NCI-H2029 treated with DMSO at 0.1 percent for 48 hours (cell line): ENCODE results near the gene EXOC6B.

Source experiments
- DNase-seq: peaks from one replicate; lab custom pipeline; 2025; lab: John Stamatoyannopoulos, UW

EXOC6B gene

DNA sequence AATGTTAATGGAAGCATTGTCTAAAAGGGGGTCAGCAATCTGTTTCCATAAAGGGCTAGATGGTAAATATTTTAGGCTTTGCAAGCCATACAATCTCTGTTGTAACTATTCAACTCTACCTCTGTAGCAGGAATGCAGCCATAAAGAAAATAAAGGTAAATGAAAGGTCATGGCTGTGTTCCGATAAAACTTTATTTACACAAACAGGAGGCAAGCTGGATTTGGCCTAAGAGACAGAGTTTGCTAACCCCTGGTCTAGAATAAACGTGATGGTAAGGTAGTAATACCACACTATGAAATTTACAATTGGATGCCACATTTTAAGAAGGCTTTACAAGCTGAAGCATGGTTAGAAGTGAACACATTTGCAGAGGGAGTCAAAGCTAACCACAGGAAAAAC is 91.4 kb downstream of the EXOC6B start:
- no peak for DNase-seq

DNA sequence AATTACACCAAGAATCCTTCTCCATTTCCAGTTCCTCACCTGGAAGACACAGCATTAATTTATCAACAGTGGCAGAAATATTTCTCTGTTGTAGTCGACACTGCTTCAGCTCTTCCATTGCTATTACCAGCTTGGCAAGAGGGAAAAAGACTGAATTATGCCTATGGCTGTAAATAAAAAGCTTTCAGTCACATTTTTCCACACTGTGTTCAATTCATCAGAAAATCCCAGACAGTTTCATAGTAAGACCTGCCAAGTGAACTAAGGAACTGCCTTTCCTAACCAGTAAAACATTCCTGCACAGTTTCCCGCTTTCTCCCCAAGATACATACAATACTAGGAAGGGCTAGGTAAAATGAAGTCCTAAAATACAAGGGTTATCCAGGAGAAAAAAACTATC is 94.7 kb downstream of the EXOC6B start:
- DNase-seq: no peak

DNA sequence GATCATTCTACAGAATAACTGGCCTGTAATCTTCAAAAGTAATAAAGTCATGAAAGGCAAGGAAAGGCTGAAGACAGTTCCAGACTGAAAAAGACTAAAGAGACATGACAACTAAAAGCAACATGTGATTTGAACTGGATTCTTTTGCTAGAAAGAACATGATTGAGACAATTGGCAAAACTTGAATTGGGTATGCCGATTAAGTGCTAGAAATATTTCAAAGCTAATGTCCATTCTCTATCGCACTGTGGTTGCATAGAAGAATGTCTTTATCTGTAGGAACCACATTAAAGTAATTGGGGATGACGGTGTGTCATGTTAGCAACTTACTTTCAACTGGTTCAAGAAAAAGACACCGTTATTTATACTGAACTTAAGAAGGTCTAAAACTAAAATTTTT is 98.5 kb downstream of the EXOC6B start:
- DNase-seq: no peak

DNA sequence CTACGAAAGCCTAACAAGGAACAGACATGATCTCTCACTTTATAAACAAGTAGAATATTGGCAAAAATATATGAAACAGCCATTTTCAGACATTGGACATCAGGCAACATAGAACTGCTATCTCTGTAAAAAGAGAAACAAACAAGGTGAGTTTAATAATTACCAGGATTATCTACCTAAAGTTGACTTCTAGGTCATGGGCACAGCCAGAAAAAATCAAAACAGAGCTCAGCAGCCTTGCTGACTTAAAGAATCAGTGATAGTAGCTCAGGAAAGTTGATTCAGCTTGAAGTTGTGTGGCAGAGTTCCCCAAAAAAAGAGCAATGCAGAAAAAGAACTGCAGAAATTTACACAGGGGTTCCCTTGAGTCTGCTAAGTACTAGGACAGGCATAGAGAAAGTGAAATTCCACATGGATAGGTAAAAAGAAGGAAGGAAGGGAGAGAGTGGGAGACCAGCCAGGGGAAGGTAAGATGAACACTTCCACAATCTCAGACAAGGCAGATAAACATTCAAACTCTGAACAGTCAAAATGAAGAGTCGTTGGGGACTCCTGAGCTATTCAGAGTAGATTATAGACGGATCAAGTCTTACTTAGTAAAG is 102.0 kb downstream of the EXOC6B start:
- no peak for DNase-seq

DNA sequence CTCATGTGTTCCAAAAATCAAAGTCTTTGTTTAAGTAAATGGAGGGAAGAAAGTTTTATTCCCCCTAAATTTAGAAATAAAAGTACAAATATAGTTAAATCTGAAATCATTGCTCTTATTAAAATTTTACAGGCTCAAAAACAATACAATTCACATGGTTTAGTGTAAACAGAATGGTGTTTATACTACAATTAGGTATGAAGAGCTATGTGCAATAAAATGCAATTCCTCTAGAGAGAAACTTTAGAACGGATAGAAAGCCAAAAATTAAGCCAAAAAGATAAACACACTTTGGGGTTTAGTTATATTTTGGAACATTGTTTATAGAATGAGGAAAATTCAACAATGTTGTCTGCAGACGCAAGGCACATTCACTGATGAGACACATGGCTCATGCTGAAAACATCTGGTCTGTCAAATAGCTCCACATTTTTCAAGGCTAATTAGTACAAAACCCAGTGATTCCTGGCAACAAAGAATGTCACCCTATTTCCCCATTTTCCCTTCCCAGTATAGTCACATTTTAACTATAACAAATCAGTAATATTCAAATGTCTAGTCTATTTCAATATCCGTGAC is 103.3 kb downstream of the EXOC6B start:
- DNase-seq: no peak

DNA sequence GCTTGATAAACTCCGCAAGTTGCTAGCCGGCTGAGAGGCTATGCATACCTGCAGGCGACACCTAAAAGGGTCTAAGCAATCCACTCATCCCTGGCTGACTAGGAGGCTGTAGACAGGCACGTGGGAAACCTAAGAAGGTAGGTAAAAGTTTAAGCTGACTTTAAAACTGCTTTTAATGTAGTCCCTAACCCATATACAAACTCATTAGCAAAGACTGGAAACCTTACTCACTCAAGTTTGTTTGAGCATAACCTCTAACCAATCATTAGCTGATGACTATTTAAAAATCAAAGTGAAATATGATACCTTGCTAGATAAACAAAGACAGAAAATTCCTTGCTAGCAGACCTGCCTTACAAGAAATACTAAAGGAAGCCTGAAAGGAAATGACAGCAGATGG is 106.4 kb downstream of the EXOC6B start:
- DNase-seq: no peak

DNA sequence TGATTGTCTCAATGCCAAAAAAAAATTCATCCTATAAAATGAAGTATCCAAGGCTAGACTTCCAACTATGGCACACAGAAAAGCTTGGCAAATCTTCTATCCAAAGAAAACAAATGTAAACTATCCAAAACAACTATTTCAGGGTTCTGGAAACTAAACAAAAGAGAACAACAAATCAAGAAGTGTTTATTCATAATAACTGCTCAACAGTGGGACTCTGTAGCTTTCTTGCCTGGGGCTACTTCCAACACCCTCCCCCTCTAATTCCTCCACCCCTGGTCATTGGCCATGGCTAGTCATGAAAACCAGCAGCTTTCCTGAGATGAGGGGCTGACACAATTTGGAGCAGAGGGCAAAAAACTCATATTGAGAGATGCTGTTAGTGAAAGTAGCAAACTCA is 107.0 kb downstream of the EXOC6B start:
- DNase-seq: no peak

DNA sequence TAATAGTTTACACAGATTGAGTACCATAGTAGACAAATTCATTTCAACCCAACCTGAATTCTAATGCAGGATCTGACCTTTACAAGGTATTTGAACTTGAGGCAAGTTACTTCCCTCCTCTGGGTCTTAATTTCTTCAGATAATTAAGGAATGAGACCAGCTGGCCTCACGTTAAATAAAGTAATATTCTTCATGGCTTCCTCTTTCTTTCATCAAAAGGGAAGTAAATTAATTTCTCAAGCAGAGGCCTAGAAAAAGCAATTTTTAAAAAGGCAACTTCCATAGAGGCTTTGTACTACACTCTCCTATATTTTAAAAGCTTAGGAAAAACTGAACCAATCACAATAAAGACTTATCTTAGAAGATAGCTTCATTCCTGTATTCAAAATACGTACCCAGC is 109.2 kb downstream of the EXOC6B start:
- no peak for DNase-seq

DNA sequence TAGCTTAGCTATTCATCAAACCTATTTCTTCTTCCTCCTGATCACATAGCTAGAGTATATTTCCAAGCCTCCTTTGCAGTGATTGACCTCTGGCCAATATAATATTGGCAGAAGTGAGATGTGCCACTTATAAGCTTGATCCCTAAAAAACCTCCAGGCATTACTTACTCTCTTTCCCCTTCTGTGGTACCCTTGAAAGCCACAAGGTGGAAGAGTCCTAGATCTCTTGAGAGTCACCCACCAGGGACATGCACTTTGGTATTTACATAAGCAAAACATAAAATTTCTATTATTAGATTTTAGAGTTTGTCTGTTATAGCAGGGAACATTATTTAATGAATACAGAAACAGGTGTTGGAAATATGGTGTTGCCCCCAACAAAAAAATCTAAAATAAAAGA is 112.0 kb downstream of the EXOC6B start:
- no peak for DNase-seq

DNA sequence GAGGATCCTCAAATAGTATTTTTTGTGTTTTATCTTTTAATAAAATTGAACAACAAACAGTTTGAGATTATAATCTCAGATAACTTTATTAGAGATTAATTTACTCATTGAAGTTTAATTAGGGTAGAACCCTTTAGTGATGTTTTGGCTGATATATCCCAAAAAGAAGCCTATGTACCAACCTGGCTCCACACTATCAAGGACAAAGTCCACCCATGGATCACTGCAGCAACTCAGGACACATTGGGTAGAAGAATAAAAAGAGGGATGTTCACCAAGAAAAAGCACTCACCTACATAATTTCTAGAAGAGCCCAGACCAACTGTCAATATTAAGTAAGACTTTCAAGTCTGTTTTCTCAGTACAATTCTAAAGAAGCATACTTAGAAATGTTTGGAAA is 112.9 kb downstream of the EXOC6B start:
- DNase-seq: no peak

DNA sequence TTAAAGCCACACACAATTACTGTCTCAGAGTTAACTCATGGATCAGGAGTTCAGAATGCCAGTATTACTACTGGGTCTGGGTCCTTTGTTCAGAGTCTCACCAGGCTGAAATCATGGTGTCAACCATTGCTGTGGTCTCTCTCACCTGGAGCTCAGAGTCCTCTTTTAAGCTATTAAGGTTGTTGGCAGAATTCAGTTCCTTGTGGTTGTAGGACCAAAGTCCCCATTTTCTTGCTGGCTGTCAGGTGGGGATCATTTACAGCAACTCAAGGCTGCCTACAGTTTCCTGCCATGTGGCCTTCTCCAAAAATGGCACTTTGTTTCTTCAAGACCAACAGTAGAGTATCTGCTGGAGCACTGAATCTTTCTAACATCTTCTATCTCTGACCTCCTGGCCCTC is 113.5 kb downstream of the EXOC6B start:
- no peak for DNase-seq

DNA sequence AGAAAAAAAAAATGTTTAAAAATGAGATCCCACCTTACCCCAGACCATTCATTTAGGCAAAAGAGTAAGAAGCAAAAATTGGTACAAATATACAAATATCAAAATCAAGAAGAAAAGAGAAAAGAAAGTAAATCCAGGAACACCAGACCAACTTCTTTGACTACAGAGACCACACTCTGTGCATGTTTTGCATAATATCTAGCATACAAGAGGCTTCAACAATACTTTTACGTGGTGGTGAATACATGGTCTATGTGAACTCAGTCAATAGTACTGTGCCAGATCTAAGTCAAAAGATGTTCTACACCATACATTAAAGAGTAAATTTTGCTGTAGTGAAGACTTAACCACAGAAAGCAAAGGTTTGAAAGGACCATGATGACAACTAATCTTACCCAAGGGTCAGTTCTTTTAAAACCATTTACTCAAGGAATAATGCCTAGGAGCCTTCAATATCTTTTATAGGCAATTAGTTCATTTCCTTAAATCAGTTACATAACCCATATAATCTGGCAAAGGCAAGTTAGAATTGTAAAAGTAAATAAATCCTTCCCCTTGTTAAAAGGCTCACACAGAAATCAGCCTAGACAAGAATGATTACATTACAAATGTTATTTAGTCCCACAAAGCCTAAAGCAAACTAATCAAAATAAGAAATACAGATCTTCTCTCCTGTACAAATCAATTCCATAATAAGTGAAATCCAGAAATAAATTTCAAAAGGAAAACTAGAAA is 115.2 kb downstream of the EXOC6B start:
- DNase-seq: no peak

DNA sequence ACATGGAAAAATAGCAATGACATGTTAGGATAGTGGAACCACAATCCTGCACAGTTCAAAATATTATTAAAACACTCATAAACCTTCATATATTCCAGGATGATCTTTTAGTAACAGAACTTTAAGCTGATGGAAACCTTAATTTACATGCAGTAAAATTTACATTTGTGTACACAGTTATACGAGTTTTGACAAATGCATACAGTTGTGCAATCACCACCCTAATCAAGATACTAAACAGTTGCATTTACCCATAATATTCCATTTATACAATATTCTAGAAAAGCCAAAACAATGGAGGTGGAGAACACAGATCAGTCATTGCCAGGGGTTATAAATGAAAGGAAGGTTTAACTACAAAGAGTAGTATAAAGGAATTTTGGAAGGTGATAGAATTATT is 117.6 kb downstream of the EXOC6B start:
- no peak for DNase-seq

DNA sequence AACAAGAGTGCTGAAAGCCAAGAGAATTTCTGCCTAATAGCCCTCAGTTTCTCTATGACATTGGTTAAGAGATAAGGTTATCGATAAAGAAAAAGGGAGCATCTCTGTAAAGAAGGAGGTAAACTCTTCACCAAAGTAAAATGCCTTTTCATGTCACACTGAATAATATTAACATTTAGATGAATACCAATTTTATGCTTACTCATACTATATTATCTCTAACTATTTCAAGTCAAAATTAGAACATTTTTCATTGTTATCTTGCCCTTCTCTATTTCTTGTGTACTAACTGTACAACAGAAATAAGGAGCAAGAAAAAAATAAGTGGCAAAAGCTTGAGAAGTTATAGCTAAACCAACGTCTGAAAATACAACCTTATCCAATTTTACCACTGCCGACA is 127.5 kb downstream of the EXOC6B start:
- DNase-seq: no peak

DNA sequence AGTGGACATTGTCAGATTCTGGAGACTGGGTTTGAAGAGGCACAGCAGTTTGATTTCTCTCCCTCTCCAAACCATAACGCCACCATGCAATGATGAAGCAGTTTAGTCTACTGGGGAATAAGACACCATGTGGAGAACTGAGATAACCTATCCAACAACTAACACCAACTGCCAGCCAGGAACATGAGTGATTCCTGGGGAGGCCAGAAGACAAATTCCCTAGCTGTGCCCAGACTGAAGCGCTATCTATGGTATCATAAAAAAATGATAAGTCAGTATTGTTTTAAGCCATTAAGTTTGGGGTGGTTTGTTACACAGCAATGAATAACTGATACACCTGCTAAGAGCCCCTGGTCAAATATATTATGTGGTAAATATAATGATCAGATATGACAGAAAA is 129.3 kb downstream of the EXOC6B start:
- DNase-seq: no peak

DNA sequence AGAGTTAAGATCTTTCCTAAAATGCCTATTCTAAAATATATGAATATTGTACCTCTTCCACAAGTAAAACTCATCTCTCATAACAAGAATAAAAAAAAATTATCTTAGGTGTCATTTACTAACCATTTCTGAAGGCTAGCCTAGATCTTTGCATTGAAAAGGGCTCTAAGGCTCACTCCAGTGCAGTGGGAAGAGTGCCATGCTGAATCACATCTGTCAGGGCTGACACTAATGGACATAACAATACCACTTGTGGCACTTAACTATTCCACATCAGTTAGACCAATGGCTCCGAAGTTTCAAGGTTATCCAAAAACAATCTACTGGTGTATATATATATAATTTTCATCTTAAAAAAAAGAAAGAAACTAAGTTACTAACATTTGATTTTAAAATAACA is 130.2 kb downstream of the EXOC6B start:
- DNase-seq: peak; percentile 24

DNA sequence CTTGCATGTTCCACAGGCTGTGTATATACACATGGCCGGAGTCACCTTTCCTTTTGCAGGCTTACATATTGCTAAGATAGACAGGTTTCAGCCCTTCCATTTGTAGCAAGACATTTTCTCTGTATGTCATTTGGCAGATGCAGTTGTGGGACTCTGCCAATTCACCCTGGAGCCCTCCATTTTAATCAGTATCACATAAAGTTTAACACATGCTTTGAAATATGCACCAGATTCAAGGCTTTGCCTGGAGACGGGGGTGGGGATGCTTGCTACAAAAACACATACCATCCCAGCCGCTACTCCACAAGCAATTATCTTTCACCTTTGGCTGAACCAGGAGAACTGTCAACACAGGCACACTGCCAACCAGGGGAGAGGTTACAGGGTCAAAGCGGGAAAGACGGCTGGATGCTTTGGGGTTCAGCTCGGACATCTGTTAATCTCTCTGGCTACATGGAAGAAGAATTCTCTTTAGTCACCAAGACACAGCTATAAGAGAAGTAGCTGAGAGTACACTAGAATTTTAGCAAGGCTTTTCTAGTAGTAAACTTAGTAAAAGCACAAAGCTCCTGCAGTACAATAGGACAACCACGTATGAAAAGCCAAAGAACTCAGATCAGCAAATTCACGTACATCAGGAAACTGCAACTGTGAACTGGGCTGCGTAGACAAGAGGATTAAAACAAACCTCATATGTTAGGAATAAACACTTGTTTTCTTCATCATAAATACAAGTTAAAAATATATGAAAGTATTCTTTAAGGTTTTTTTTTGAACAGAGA is 130.9 kb downstream of the EXOC6B start:
- DNase-seq: peak; percentile 90

DNA sequence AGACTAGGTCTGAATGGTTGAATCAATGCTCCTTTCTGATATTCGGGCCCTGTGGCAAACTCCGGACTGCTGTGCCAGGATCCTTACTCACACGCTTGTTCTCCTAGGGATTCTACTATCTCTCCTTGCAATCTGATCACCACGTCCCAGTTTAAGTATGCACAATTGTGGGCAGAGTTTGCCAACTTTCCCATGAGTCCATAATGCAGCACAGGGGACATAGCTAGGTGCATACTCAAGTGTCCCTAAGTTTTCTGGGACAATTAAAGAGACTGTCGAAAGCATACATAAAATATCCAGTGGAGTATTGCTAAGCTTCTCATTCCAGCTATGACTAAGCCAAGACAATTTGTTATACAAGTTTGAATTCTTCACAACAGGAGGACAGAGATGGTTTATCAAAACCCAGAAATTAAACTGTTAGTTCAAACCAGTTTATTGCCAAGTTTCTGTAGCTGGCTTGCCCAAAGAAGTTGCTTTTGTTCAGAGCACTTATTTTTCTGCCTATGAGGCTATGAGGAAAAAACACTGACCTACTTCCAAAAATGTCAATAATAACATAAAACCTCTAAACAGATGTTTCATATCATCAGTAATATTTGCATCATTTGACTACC is 136.1 kb downstream of the EXOC6B start:
- DNase-seq: no peak

DNA sequence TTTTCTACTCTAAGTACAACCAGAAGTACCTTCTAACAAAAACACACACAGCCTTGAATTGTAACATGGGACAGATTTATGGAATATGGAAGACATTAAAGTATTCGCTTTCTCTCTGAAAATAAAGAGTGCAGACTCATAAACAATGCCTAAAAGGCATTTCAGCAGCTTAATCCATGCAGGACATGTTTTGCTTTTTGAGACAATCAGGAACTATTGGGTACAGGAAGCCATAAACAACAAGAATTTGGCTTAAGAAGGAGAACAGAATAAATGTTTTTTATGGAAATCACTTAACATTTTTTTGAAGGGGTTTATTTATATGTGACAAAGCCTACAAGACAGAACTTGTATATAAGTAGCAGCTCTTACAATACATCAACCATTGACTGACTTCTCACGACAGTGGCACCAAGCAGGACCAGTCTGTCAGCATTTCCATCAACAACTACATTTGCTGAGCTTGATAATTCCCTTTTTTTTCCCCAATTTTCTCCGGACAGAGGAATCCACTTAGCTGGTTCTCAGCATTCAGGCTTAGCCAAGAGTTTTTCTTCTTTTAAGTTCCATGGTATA is 140.1 kb downstream of the EXOC6B start:
- no peak for DNase-seq

DNA sequence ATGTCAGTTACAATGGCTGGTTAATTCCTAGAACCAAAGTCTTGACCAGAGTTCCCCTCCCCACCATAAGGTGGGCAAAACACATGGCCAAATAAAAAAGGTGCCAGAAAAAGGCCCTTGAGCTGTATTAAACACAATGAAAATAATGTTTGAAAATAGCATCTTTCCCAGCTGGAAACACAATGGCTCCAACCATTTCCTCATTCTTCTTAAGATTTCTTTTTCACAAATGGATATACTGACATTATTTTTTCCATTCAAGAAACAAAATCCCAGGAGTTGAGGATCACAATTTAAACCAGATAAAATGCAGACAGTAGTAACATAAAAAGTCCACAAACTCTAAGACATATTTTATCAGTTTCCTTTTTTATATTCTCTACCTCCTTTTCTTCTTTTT is 143.8 kb downstream of the EXOC6B start:
- DNase-seq: no peak

DNA sequence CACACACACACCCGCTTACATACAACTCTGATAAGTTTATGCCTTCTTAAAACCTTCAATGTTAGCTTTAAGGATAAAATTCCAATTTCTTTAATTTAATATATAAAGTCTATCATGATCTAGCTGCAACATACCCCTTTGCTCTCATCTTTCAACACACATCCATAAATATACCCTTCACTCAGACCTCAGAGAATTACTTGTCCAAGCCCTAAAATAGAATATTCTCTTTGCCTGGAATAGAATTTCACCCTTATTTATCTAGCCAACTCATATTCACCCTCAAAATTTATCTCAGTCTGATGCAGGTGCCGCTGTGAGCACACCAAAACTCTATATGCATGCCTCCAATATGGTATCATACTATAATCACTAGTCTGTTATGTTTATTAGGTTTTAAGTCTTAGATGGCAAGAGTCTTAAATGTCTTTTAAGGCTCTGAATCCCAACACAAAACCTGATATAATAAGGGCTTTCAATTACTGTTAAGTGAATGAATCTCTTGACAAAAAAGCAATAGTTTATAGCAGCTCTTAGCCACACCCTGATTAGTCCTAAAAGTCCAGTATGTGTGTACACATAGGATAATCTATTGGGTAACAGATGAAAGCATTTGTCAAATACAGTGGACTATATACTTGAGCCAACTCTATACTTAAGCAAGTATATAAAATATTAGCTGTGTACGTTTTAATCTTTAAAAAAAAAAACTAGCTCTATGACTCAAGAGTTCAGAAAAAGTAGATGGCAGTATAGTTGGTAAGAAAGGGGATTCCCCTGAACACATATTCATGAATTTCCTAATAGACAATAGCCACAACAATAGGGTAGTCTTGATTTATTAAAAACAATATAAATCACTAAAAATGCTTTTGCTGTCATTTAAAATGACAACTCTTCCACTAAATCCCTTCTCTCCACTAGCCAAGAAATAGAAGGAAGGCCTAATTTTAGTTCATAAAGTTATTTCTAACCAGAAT is 144.5 kb downstream of the EXOC6B start:
- DNase-seq: no peak
